Erythroblast (primary cell): ENCODE measurements around the gene CAPG.
"Not testable (repeated sequence)": the region's sequence is repeated elsewhere in the genome, so short reads cannot be mapped to it uniquely, and the experiment has no call there.

Experiments used
- DNase-seq, 2 experiments: peaks; one replicate each; lab custom pipeline; 2025; lab: John Stamatoyannopoulos, UW
- GATA1 ChIP-seq: IDR thresholded peaks from 2 replicates; pipeline ENCODE4 v1.6.1; 2011; ENCODE audit warnings: low read depth, mild to moderate bottlenecking, control low read depth, low read length, moderate library complexity
- POLR2A ChIP-seq: IDR thresholded peaks from 2 replicates; pipeline ENCODE4 v1.6.1; 2011; ENCODE audit warnings: mild to moderate bottlenecking, low read length

Gene CAPG

GRCh38 chr2:85367180-85367579 lies 43.0 kb downstream of the CAPG start:
- TF ChIP-seq POLR2A (no peak), GATA1 (no peak)
- DNase-seq = no peak

- DNase-seq = not testable (repeated sequence)
These were observed 47.3 kb downstream of the CAPG start for GRCh38 chr2:85362653-85363387.

- DNase-seq = no peak
- no peak for TF ChIP-seq GATA1
- TF ChIP-seq POLR2A = no peak
These were observed 52.4 kb downstream of the CAPG start for GRCh38 chr2:85357736-85358135.

- no peak for TF ChIP-seq GATA1
- TF ChIP-seq POLR2A = no peak
- DNase-seq = no peak
These were observed 54.0 kb downstream of the CAPG start for GRCh38 chr2:85356186-85356585.

- peak; percentile 21 to 34 for DNase-seq
- no peak for TF ChIP-seq GATA1
- TF ChIP-seq POLR2A = no peak
These were observed 54.6 kb downstream of the CAPG start for GRCh38 chr2:85355521-85355920.

GRCh38 chr2:85355073-85355410 lies 55.1 kb downstream of the CAPG start:
- TF ChIP-seq POLR2A (no peak), GATA1 (no peak)
- no peak for DNase-seq

GRCh38 chr2:85354286-85355072 lies 55.7 kb downstream of the CAPG start, which contains the start of the genes ELMOD3 and RETSAT:
Gene ELMOD3 (plus strand): TSS chr2:85354769. CDS start chr2:85357199, 2,430 bp downstream.
Gene RETSAT (minus strand): TSS chr2:85354528. CDS start chr2:85354507, 21 bp downstream.
- no peak for TF ChIP-seq GATA1
- peak; percentile 87 for TF ChIP-seq POLR2A
- peak; percentile 99 for DNase-seq

- peak in 1 of 2 experiments; percentile 42 for DNase-seq
- no peak for TF ChIP-seq POLR2A
- no peak for TF ChIP-seq GATA1
These were observed 56.3 kb downstream of the CAPG start for GRCh38 chr2:85353876-85354285.

- TF ChIP-seq GATA1 (no peak), POLR2A (no peak)
- DNase-seq = no peak
These were observed 62.6 kb downstream of the CAPG start for GRCh38 chr2:85347599-85347998.
